ENCODE results near the gene TEX14.
A peak's percentile ranks its signal among the peaks of the same experiment; 100 is the strongest.

The TEX14 gene

DNA sequence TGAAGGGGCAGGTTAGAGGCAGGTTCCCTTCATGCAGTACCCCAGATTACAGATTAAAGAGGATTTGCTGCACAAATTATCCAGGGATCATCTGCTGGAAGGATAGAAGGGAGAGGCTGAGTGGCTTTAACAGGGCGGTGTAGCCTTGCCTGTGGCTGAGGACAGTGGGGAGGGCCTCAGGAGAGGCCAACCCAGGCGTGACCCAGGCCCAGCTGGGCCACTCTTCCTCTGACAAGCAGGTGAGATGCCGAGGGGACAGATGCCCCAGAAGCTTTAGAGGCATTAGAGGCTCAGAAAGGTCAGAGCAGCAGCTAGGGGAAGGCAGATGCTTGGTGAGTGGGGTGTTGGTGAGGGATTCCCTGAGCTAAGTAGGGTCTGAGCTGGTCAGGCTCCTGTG, 159.3 kb downstream of the TEX14 start:
- H3K4me3 ChIP-seq (ENCODE audit: low read depth, low read length): no peak overlapping the region
- TF ChIP-seq, protein P1, sequence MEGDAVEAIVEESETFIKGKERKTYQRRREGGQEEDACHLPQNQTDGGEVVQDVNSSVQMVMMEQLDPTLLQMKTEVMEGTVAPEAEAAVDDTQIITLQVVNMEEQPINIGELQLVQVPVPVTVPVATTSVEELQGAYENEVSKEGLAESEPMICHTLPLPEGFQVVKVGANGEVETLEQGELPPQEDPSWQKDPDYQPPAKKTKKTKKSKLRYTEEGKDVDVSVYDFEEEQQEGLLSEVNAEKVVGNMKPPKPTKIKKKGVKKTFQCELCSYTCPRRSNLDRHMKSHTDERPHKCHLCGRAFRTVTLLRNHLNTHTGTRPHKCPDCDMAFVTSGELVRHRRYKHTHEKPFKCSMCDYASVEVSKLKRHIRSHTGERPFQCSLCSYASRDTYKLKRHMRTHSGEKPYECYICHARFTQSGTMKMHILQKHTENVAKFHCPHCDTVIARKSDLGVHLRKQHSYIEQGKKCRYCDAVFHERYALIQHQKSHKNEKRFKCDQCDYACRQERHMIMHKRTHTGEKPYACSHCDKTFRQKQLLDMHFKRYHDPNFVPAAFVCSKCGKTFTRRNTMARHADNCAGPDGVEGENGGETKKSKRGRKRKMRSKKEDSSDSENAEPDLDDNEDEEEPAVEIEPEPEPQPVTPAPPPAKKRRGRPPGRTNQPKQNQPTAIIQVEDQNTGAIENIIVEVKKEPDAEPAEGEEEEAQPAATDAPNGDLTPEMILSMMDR (IDR thresholded peaks at IDR 0.05; ENCODE audit: borderline replicate concordance, insufficient read depth, low read depth, low read length): no peak

DNA sequence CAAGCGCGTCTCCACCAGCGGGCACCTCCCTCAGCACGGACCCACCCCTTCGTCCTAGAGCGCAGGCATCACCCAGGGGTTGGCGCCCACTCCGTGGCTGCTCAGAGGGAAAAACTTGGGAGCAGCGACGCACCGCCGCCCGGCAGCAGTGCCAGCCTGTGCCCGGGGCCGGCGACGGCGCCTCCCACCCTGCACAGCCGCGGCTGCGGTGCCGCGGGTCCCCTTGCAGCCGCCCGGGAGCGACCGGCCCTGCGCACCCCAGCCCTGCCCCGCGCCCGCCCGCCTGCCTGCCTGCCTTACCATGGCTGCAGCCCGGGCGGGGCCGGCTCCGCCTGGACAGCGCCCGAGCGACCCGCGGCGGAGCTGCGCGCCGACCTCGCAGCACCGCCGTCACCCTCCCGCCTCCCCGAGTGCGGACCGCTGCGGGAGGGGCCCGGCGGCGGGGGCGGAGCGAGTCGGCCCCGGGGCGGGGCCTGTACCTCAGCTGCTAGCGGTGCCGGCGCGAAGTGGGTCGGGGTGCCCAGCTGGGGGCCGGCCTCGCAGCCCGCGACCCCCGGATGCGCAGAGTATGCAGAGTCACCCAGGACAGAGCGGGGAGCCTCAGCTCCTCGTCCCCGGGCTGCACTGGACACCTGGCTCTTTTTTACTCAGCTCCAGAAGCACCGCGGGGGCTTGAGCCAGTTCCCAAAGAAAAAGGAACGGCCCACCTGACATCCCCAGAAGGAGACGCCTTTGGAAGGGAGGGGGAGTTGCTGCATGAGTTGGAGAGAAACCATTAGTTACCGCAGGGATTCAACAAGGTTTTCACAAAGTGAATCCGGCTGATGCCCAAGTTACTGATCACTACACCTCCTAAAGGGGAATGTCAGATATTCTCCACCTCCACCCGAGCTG, 159.9 kb downstream of the TEX14 start:
- peak overlapping the region; percentile 7 for H3K4me3 ChIP-seq (ENCODE audit: low read depth, low read length)
- TF ChIP-seq, protein P1 (IDR thresholded peaks at IDR 0.05; ENCODE audit: borderline replicate concordance, insufficient read depth, low read depth, low read length): no peak

- TF ChIP-seq, protein P1 (IDR thresholded peaks at IDR 0.05; ENCODE audit: borderline replicate concordance, insufficient read depth, low read depth, low read length): no peak
Observed at GRCh38 chr17:58531122-58531521, 160.7 kb downstream of the TEX14 start.

GRCh38 chr17:58530655-58531054, 161.2 kb downstream of the TEX14 start:
- TF ChIP-seq, protein P1 (IDR thresholded peaks at IDR 0.05; ENCODE audit: borderline replicate concordance, insufficient read depth, low read depth, low read length): no peak
- H3K4me3 ChIP-seq (ENCODE audit: low read depth, low read length): no peak overlapping the region

More at GRCh38 chr17:58531122-58531521, 160.7 kb downstream of the TEX14 start:
- no peak overlapping the region for H3K4me3 ChIP-seq (ENCODE audit: low read depth, low read length)

GRCh38 chr17:58529275-58529674, 162.6 kb downstream of the TEX14 start:
- H3K4me3 ChIP-seq (ENCODE audit: low read depth, low read length): no peak overlapping the region
- TF ChIP-seq, protein P1 (IDR thresholded peaks at IDR 0.05; ENCODE audit: borderline replicate concordance, insufficient read depth, low read depth, low read length): no peak

GRCh38 chr17:58528443-58528842, 163.4 kb downstream of the TEX14 start:
- H3K4me3 ChIP-seq (ENCODE audit: low read depth, low read length): no peak overlapping the region
- TF ChIP-seq, protein P1 (IDR thresholded peaks at IDR 0.05; ENCODE audit: borderline replicate concordance, insufficient read depth, low read depth, low read length): no peak

GRCh38 chr17:58527949-58528348, 163.9 kb downstream of the TEX14 start:
- H3K4me3 ChIP-seq (ENCODE audit: low read depth, low read length): no peak overlapping the region
- TF ChIP-seq, protein P1 (IDR thresholded peaks at IDR 0.05; ENCODE audit: borderline replicate concordance, insufficient read depth, low read depth, low read length): no peak

Measured in GM12875 (cell line).